DMS114 treated with DMSO at 0.1 percent for 48 hours (cell line): ENCODE measurements around the gene TMEM14B.
A peak's percentile ranks its signal among the peaks of the same experiment; 100 is the strongest.
"Not testable (repeated sequence)": the region's sequence is repeated elsewhere in the genome, so short reads cannot be mapped to it uniquely, and the experiment has no call there.

ENCODE experiments used
- DNase-seq: peaks from one replicate; lab custom pipeline; 2025; ENCODE audit not compliant: unreplicated experiment; lab: John Stamatoyannopoulos, UW

TMEM14B gene

DNA sequence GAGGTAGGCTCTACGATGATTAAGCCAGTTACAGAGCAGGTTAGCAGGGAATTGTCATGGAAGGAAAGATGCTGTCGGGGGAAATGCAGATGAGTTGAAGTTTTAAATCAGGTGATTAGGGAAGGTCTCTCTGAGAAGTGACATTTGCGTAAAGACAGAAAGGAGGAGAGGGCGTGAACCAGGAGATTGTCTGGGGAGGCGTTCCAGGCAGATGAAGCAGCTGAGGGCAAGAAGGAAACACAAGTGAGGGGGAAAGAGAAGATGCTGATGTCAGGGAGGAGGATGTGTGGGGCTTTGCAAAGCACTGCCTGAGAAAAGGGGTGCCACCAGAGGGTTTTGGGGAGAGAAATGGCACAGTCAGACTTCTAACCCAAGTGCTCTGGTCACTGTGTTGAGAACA, 2.5 kb upstream of the TMEM14B start:
- DNase-seq = no peak

GRCh38 chr6:10746915-10747250, 722 bp upstream of the TMEM14B start:
- peak; percentile 20 for DNase-seq

DNA sequence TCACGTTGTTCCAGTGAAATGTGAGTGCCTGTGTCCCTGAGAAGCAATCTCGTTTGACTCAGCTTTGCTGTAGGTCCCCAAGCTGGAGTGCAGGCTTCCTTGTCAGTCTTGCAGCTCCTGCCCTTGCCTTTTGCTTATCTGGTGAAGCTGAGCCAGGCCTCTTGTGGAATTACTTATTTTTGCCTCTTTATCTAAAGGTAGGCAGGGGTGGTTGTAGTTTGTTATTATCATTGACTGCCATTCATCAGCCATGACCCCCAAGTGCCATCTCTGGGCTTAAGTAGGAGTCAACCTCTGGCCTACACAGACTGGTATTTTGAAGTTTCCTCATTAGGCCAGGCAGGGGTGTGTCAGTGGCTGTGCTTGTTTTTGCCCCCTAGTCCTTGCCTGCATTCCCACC, 2.1 kb downstream of the TMEM14B start:
- DNase-seq = no peak

DNA sequence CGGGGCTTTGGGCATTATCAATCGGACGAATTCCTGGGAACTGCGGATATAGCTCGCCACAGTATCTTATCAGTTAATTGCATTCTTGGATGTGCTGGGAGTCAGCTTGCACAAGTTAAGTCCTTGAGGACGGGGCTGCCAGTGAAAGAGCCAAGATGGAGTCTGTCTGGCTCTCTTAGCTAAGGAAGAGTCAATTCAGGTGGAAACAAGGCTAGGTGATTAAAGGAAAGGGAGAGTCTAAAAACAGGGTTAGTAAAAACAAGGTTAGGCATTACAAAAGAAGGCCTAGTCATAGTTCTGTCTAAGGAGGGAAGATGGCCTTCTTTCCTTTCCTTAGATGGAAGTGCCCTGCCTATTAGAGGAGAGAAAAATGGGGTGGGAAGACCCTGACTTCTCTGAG, 3.0 kb downstream of the TMEM14B start:
- not testable (repeated sequence) for DNase-seq

DNA sequence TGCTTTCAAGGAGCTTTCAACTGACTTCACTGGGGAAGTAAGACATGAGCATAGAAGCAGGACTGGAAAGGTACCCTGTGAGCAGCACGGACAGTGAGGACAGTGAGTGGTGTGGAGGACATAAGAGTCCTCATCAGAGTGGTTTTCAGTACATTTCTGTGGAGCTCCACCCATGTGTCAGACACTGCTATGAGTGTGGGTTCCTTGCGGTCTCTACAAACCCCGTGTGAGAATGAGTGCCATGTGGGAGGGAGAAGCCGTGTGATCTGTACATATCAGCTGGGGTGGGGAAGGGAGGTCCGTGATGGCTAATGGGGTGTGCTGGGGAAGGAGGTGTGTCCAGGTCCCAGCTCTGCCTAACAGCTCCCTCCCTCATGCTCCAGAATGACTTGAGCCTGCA, 4.2 kb downstream of the TMEM14B start:
- DNase-seq = not testable (repeated sequence)

- DNase-seq = no peak
Observed at GRCh38 chr6:10756085-10756484, 8.5 kb downstream of the TMEM14B start.

GRCh38 chr6:10759312-10759839, 11.8 kb downstream of the TMEM14B start:
- DNase-seq = peak; percentile 53

GRCh38 chr6:10759884-10760329, 12.3 kb downstream of the TMEM14B start:
- DNase-seq = no peak

DNA sequence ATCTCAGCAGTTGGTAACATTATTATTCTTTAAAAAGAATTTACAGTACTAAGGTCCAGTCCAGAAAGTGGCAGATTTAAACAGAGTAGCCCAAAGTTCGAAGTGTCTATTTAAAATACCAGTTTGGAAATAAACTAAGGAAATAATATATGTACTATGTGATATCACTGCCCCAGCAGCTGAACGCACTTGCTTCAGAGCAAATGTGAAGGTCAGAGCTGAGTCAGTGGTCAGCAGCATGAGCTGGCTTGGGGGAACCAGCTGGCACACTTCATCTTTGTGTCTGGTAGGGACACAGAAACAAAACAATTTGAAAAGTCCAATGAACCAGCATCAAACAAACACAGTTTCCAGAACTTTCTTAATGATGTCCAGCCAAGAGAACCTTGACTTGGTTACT, 15.4 kb downstream of the TMEM14B start:
- DNase-seq = no peak

DNA sequence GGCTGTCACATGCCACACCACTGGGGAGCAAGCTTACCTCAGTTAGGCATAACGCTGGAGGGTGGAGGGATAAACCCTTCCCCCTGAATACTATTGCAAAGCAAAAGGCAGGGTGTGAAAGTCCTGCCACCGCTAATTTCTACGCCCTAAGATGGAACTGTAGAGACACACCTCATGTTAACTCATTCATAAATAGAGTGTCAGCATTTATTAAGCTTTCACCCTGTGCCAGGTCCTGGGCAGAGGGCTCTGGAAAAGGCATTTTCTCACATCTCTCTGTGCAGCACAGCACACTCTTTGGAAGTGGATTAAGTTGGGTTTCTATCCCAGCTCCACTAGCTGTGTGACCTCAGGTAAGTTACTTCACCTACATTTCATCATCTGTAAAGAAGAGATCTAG, 21.8 kb downstream of the TMEM14B start:
- DNase-seq = no peak

DNA sequence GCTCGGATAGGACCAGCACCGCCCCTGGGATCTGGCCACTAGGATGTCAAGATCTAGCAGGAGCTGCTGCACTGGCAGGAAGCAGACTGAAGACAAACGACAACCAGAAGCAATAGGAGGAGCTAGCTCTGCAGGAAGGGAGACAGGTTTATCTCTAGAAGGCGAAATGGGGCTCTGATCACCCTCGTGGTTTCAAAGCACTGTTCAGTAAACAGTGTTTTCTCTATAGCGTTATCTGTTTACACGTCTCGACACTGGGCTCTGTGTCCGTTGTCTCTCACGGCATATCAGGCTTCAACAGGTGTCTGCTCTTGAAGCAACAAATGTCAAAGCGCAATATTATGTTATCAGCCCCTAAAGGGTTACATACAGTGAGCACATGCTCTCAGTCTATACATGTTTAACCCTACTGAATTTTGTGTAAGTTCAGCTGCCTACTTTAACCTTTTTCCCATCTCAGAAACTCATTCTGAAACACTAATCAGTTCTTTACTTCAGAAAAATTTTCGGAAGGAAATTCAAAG, 23.8 kb downstream of the TMEM14B start:
- no peak for DNase-seq

- no peak for DNase-seq
Observed at GRCh38 chr6:10778230-10778629, 30.6 kb downstream of the TMEM14B start.

DNA sequence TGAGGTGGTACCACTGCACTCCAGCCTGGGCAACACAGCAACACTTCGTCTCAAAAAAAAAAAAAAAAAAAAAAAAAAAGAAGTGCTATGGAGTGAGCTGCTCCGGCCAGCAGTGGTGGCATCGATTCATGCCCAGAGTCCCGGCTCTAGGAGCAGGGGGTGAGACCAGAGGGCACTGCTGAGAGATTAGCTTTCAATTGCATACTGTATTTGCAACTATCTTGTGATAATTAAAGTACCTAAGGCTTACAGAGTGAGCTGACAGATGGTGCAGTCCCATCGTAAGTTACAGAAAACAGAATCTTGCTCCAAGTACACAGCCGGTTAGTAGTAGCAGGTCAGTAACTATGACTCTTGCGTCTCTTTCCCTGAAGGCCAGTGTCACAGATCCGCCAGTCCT, 31.5 kb downstream of the TMEM14B start:
- DNase-seq = no peak

DNA sequence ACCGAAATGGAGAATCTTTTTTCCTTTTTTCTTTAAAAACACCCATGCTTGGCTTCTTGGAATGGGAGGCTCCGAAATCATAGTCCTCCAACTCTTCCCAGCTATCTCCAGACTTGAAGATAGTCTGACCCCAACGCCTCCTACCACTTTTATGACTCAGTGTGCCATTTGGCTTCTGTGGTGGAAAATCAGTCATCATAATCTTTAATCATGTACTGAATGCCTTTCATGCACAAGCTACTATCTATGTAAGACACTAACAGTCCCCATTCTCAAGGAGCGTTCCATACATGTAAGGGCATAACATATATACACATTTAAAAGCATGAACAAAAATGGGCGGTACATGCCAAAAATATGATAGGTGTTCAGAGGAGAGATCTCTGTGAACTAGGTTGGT, 44.1 kb downstream of the TMEM14B start:
- DNase-seq = no peak

DNA sequence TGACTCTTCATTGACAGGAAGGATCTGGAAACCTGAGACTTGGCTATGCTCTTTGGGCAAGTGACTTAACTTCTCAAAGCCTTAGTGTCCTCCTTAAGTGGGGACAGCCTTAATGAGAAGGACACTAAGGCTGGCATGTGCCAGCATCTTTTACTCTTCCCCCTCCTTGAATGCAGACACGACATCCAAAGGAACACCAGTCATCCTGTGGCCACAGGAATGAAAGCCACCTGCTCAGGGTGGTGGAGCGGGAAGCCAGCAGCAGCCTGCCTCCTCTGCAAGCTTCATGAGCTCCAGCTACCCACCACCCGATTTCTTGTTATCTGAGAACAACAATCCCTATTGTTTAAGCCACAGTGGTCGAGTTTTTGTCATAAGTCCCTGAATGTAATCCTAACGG, 44.5 kb downstream of the TMEM14B start:
- DNase-seq = no peak

- DNase-seq = no peak
Observed at GRCh38 chr6:10793035-10793434, 45.4 kb downstream of the TMEM14B start.

DNA sequence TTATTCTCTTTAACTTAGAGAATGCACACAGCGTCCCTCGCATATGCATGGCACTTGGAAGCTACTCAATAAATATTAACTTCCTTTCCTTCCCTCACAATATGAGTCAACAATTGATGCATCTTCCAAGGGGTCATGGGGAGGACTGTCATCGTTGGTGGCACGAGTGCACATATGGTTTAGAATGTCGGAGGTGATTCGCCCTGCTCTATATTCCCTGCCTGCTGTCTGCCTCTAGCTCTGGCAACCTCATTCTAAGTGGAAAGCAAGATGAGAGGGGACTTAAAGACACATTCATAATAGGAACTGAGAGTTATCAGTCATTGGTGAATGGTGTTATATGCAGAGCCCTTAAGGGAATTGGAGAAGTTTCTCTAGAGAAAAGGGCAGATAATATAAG, 46.1 kb downstream of the TMEM14B start:
- no peak for DNase-seq

- DNase-seq = no peak
Observed at GRCh38 chr6:10794239-10794638, 46.6 kb downstream of the TMEM14B start.

DNA sequence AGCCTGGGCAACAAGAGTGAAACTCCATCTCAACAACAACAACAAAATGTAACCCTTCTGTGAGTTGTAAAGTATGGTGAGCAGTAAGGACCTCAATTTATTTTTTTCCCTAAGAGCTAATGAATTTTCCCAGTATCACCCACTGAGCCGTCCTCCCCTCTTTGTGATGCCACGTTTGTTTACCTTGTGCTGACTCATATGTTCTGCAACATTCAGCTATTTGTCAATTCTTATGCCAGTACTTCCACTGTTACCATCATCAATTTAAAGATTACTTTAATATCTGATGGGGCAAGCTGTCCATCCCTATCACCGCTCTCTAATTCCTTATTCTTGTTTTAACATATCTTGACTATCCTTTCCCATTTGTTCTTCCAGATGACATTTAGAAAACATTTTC, 53.2 kb downstream of the TMEM14B start:
- no peak for DNase-seq

- DNase-seq = peak; percentile 48
Observed at GRCh38 chr6:10801224-10801848, 53.7 kb downstream of the TMEM14B start.
